SK-N-SH (cell line): Measurements from ENCODE around the gene PSTPIP2. TPM values are rescaled to one million over a fixed set of nuclear protein-coding genes. Genes with fewer than 3 reads are reported as not detected.
A peak's percentile ranks its signal among the peaks of the same experiment; 100 is the strongest.

ENCODE experiments used
- CTCF ChIA-PET: fragments of 300-600, 350-600 bp; formaldehyde crosslinking; extraction: SDS; loops from one replicate; lab custom pipeline; 2021; lab: Yijun Ruan, JAX
- POLR2A ChIA-PET: fragments of 350-600 bp; sonication (Branson Sonifier 250); formaldehyde crosslinking; extraction: SDS; loops from one replicate; lab custom pipeline; 2020; ENCODE audit warnings: antibody characterized with exemption, inconsistent platforms; lab: Yijun Ruan, JAX
- DNase-seq: peaks from one replicate; pipeline ENCODE4 v3.0.0; 2012
- H2AFZ ChIP-seq: fragments of 200-600 bp; sonication (generic); 2 replicates; pipeline ENCODE4 v1.8.1; 2016; ENCODE audit warnings: antibody characterized with exemption, mild to moderate bottlenecking, low read depth
- H3F3A ChIP-seq: fragments of 200-600 bp; sonication (generic); replicated peaks from 2 replicates; pipeline ENCODE3; 2016; ENCODE audit warnings: antibody characterized with exemption, mild to moderate bottlenecking; ENCODE audit not compliant: insufficient read depth
- H3K27ac ChIP-seq, 2 experiments: fragments of 200-500 bp in 1 of 2; fragments of 200-600 bp in 1 of 2; sonication (Bioruptor generic) in 1 of 2; sonication (generic), shearing (Covaris generic) in 1 of 2; 2 replicates each; pipeline versions ENCODE4 v1.5.1 to v1.6.1; 2014 to 2016; ENCODE audit warnings: low read depth in 2 of 2, inconsistent platforms in 1 of 2, low read length in 1 of 2, mild to moderate bottlenecking in 1 of 2, mixed read lengths in 1 of 2
- H3K27me3 ChIP-seq: fragments of 200-600 bp; sonication (generic), shearing (Covaris generic); 2 replicates; pipeline ENCODE4 v1.6.1; 2016; ENCODE audit warnings: mixed run types; ENCODE audit not compliant: insufficient read depth
- H3K36me3 ChIP-seq, 2 experiments: fragments of 200-500 bp in 1 of 2; fragments of 200-600 bp in 1 of 2; sonication (Bioruptor generic) in 1 of 2; sonication (generic) in 1 of 2; replicated peaks in 1 of 2; 2 replicates each; pipeline versions ENCODE3 to v1.5.1; 2014 to 2016; ENCODE audit warnings: low read length in 1 of 2, mild to moderate bottlenecking in 1 of 2; ENCODE audit not compliant: insufficient read depth in 2 of 2, control insufficient read depth in 1 of 2
- H3K4me1 ChIP-seq, 2 experiments: fragments of 200-500 bp in 1 of 2; fragments of 200-600 bp in 1 of 2; sonication (Bioruptor generic) in 1 of 2; sonication (generic), shearing (Covaris generic) in 1 of 2; 2 replicates each; pipeline versions ENCODE4 v1.5.1 to v1.6.1; 2014 to 2016; ENCODE audit warnings: low read depth in 1 of 2, low read length in 1 of 2, mixed run types in 1 of 2; ENCODE audit not compliant: insufficient read depth in 2 of 2, control insufficient read depth in 1 of 2
- H3K4me2 ChIP-seq: fragments of 200-600 bp; sonication (generic), shearing (Covaris generic); 2 replicates; pipeline ENCODE4 v1.6.1; 2017; ENCODE audit warnings: mixed run types
- H3K4me3 ChIP-seq, 2 experiments: fragments of 200-500 bp in 1 of 2; fragments of 200-600 bp in 1 of 2; sonication (Bioruptor generic) in 1 of 2; sonication (generic), shearing (Covaris generic) in 1 of 2; 2 replicates each; pipeline versions ENCODE4 v1.5.1 to v1.8.1; 2014 to 2016; ENCODE audit warnings: low read depth in 2 of 2, inconsistent platforms in 1 of 2, low read length in 1 of 2, mild to moderate bottlenecking in 1 of 2, mixed read lengths in 1 of 2, moderate library complexity in 1 of 2
- H3K79me2 ChIP-seq: fragments of 200-600 bp; sonication (generic); 2 replicates; pipeline ENCODE4 v1.8.1; 2017; ENCODE audit warnings: mild to moderate bottlenecking; ENCODE audit not compliant: insufficient read depth
- H3K9ac ChIP-seq: fragments of 200-600 bp; sonication (generic); 2 replicates; pipeline ENCODE4 v1.6.1; 2017; ENCODE audit warnings: mixed run types
- H3K9me2 ChIP-seq: fragments of 200-600 bp; sonication (generic); 2 replicates; pipeline ENCODE4 v1.6.1; 2017; ENCODE audit warnings: mixed run types
- H3K9me3 ChIP-seq: fragments of 200-600 bp; sonication (generic); 2 replicates; pipeline ENCODE4 v1.6.1; 2017; ENCODE audit warnings: mixed run types, mild to moderate bottlenecking, moderate library complexity
- H4K20me1 ChIP-seq: fragments of 200-600 bp; sonication (generic); 2 replicates; pipeline ENCODE4 v1.6.1; 2017; ENCODE audit warnings: mild to moderate bottlenecking, mixed run types; ENCODE audit not compliant: insufficient read depth
- CHD2 ChIP-seq: fragments of 150-350 bp; IDR thresholded peaks from 2 replicates; pipeline ENCODE4 v1.6.1; 2018; ENCODE audit warnings: low read length; ENCODE audit not compliant: partially characterized antibody
- CTCF ChIP-seq: fragments of 200-600 bp; sonication (generic); IDR thresholded peaks from 2 replicates; pipeline ENCODE4 v1.6.1; 2017; ENCODE audit warnings: antibody characterized with exemption, mild to moderate bottlenecking, moderate library complexity
- ELF1 ChIP-seq: IDR thresholded peaks from 2 replicates; pipeline ENCODE4 v1.4.0; 2012
- EP300 ChIP-seq, 2 experiments: IDR thresholded peaks; 2 replicates each; pipeline versions ENCODE4 v1.4.0 to v1.6.1; 2012; ENCODE audit warnings: borderline replicate concordance in 1 of 2, low read depth in 1 of 2, low read length in 1 of 2
- FOXJ3 ChIP-seq: sonication (generic); formaldehyde crosslinking; IDR thresholded peaks from 2 replicates; pipeline ENCODE4 v1.5.1; 2020; ENCODE audit warnings: mild to moderate bottlenecking, missing genetic modification reagents
- GABPA ChIP-seq: IDR thresholded peaks from 2 replicates; pipeline ENCODE4 v1.4.0; 2012; ENCODE audit warnings: low read depth, mild to moderate bottlenecking
- GATA2 ChIP-seq: sonication (generic); formaldehyde crosslinking; IDR thresholded peaks from 2 replicates; pipeline ENCODE4 v1.5.0; 2020; ENCODE audit warnings: mild to moderate bottlenecking, missing genetic modification reagents
- MAX ChIP-seq: IDR thresholded peaks from 2 replicates; pipeline ENCODE4 v1.4.0; 2012; ENCODE audit warnings: low read depth
- MXI1 ChIP-seq: IDR thresholded peaks from 2 replicates; pipeline ENCODE4 v1.6.1; 2012; ENCODE audit warnings: mild to moderate bottlenecking, low read depth, low read length, improper control_type of control experiment
- POLR2AphosphoS5 ChIP-seq: IDR thresholded peaks from 2 replicates; pipeline ENCODE4 v1.6.1; 2012; ENCODE audit warnings: low read depth, low read length
- RCOR1 ChIP-seq: fragments of 150-350 bp; IDR thresholded peaks from 2 replicates; pipeline ENCODE4 v1.6.1; 2017; ENCODE audit warnings: antibody characterized with exemption, low read length
- RFX5 ChIP-seq: IDR thresholded peaks from 2 replicates; pipeline ENCODE4 v1.6.1; 2012; ENCODE audit warnings: mild to moderate bottlenecking, improper control_type of control experiment, low read length
- SMC3 ChIP-seq: IDR thresholded peaks from 2 replicates; pipeline ENCODE4 v1.6.1; 2012; ENCODE audit warnings: low read depth, low read length, improper control_type of control experiment
- TAF1 ChIP-seq: IDR thresholded peaks from 2 replicates; pipeline ENCODE4 v1.6.1; 2012; ENCODE audit warnings: low read depth, mild to moderate bottlenecking, low read length, moderate library complexity, borderline replicate concordance
- TEAD4 ChIP-seq: IDR thresholded peaks from 2 replicates; pipeline ENCODE4 v1.4.0; 2012; ENCODE audit warnings: mild to moderate bottlenecking, borderline replicate concordance; ENCODE audit not compliant: insufficient read depth
- USF1 ChIP-seq: IDR thresholded peaks from 2 replicates; pipeline ENCODE4 v1.4.0; 2012; ENCODE audit warnings: low read depth, borderline replicate concordance
- YY1 ChIP-seq: IDR thresholded peaks from 2 replicates; pipeline ENCODE4 v1.4.0; 2012; ENCODE audit warnings: low read depth, mild to moderate bottlenecking
- ZBTB33 ChIP-seq: IDR thresholded peaks from 2 replicates; pipeline ENCODE4 v1.4.0; 2012; ENCODE audit warnings: low read depth, borderline replicate concordance
- WGBS: methylation state at CpG from one replicate; pipeline ENCODE4 v1.1.6; 2017; ENCODE audit warnings: low lambda C conversion rate; 5-methylcytosine and 5-hydroxymethylcytosine counted together
- polyA plus RNA-seq, 3 experiments: library from polyadenylated mRNA; depleted of rRNA; stranded (reverse); fragments of >200 nt; gene quantifications; 2 replicates each; pipeline ENCODE4 v1.2.3, GENCODE V29; 2012

The PSTPIP2 gene
- polyA plus RNA-seq, 1 of the 3 experiments (the other 2 are of a cell fraction), result 9.5 TPM

- H3K9me2 ChIP-seq, result no peaks in the 10 kb centered on the region
- ChIA-PET CTCF (interaction anchor here (1.7 to 2.6 kb wide), 2 partner anchors 25 to 75 kb away, joined by 7 to 12 read pairs; a partner anchor contains a TSS), POLR2A (interaction anchor here (0.5 kb wide), 1 partner anchor 21 kb away, joined by 3 read pairs; no protein-coding TSS in a partner anchor)
- peaks cover 6 to 29% of the 10 kb centered on the region in 2 experiments for H3K36me3 ChIP-seq
- TF ChIP-seq FOXJ3 (CRISPR knock-in tag) (no peak), GATA2 (CRISPR knock-in tag) (0 out of 2 replicates have a peak, but pooled peaks have one; percentile 26)
- DNase-seq, result no peak
- H3K9me3 ChIP-seq, result no peaks in the 10 kb centered on the region
- peak overlapping the region; percentile 85 to 88 for H3K27ac ChIP-seq
- H4K20me1 ChIP-seq, result peaks cover 37% of the 10 kb centered on the region
- H3K9ac ChIP-seq, result peak overlapping the region; percentile 91
- H3K4me2 ChIP-seq, result peak overlapping the region; percentile 78
- peak overlapping the region; percentile 68 to 91 for H3K4me3 ChIP-seq
- H3F3A ChIP-seq, result peaks cover 9% of the 10 kb centered on the region
- peaks cover 5 to 11% of the 10 kb centered on the region in 2 experiments; a peak in 2 of 4 replicates for H3K4me1 ChIP-seq
- no peaks in the 10 kb centered on the region for H3K27me3 ChIP-seq
- H3K79me2 ChIP-seq, result peaks cover 49% of the 10 kb centered on the region
- 15% methylated on average over 14 of the region's 16 CpGs for WGBS
- peak overlapping the region; percentile 100 for H2AFZ ChIP-seq
Measured at GRCh38 chr18:46098616-46098933, 26.5 kb upstream of the PSTPIP2 start.

- Histone ChIP-seq H3F3A (peaks cover 9% of the 10 kb centered on the region), H3K27me3 (no peaks in the 10 kb centered on the region), H3K9ac (peak within 1 kb of the TSS; percentile 91), H3K4me1 (peaks cover 5 to 11% of the 10 kb centered on the region in 2 experiments; a peak in 2 of 4 replicates), H3K36me3 (peaks cover 6 to 35% of the 10 kb centered on the region in 2 experiments), H3K9me2 (no peaks in the 10 kb centered on the region), H3K9me3 (no peaks in the 10 kb centered on the region), H2AFZ (peak within 1 kb of the TSS; percentile 100), H3K27ac (peak within 1 kb of the TSS; percentile 85 to 88), H3K4me2 (peak within 1 kb of the TSS; percentile 78), H3K4me3 (peak within 1 kb of the TSS; percentile 68 to 91), H3K79me2 (peaks cover 55% of the 10 kb centered on the region), H4K20me1 (peaks cover 38% of the 10 kb centered on the region)
- CTCF ChIA-PET, result interaction anchor here (1.7 to 2.6 kb wide), 2 partner anchors 25 to 75 kb away, joined by 7 to 12 read pairs; a partner anchor contains a TSS
- WGBS, result 3% methylated on average over 33 of the region's 53 CpGs
- 0 out of 2 replicates have a peak, but pooled peaks have one; percentile 9 for TF ChIP-seq RCOR1
- peak; percentile 48 for TF ChIP-seq TEAD4
- TF ChIP-seq ELF1, result 0 out of 2 replicates have a peak, but pooled peaks have one; percentile 30
- TF ChIP-seq GABPA, result peak; percentile 82
- no peak for TF ChIP-seq SMC3
- peak; percentile 63 for TF ChIP-seq CHD2
- TF ChIP-seq POLR2AphosphoS5, result peak; percentile 96
- TF ChIP-seq RFX5, result no peak
- peak; percentile 71; the same call in 1 of the 2 replicates for TF ChIP-seq MXI1
- peak; percentile 95 for TF ChIP-seq YY1
- peak; percentile 96 for TF ChIP-seq MAX
- TF ChIP-seq ZBTB33, result no peak
- peak; percentile 28; the same call in 1 of the 2 replicates for TF ChIP-seq CTCF
- peak; percentile 77; the same call in 1 of the 2 replicates for TF ChIP-seq USF1
- peak; percentile 82 for TF ChIP-seq TAF1
- no peak for TF ChIP-seq EP300 (IDR thresholded peaks at IDR 0.05; ENCODE audit: borderline replicate concordance in 1 of 2, low read depth in 1 of 2, low read length in 1 of 2)
- DNase-seq, result peak; percentile 92
- POLR2A ChIA-PET, result interaction anchor here (0.5 to 1.3 kb wide), 2 partner anchors 20 kb away, joined by 3 read pairs; no protein-coding TSS in a partner anchor
Measured at GRCh38 chr18:46097801-46098615, 25.9 kb upstream of the PSTPIP2 start, which contains the start of gene ATP5F1A. ATP5F1A (minus strand) TSS chr18:46098296; CDS start chr18:46098231, 65 bp downstream.
